AG09309 (cell line): ENCODE results near the gene SPON1.

Experiments used
- DNase-seq: peaks from one replicate; pipeline ENCODE4 v3.0.0-alpha.2; 2010; ENCODE audit warnings: low read depth
- H3K4me3 ChIP-seq: 2 replicates; pipeline ENCODE4 v1.5.1; 2011; ENCODE audit warnings: mild to moderate bottlenecking, low read depth, low read length, moderate library complexity; ENCODE audit not compliant: control insufficient read depth
- CTCF ChIP-seq: IDR thresholded peaks from 2 replicates; pipeline ENCODE4 v1.5.1; 2011; ENCODE audit warnings: mild to moderate bottlenecking, low read depth, low read length, inconsistent platforms; ENCODE audit not compliant: insufficient read depth, control insufficient read depth; ENCODE audit errors: missing control alignments

The SPON1 gene

GRCh38 chr11:14258221-14258935, 295.9 kb downstream of the SPON1 start:
- TF ChIP-seq CTCF = no peak
- no peak for DNase-seq
- H3K4me3 ChIP-seq = no peak overlapping the region

DNA sequence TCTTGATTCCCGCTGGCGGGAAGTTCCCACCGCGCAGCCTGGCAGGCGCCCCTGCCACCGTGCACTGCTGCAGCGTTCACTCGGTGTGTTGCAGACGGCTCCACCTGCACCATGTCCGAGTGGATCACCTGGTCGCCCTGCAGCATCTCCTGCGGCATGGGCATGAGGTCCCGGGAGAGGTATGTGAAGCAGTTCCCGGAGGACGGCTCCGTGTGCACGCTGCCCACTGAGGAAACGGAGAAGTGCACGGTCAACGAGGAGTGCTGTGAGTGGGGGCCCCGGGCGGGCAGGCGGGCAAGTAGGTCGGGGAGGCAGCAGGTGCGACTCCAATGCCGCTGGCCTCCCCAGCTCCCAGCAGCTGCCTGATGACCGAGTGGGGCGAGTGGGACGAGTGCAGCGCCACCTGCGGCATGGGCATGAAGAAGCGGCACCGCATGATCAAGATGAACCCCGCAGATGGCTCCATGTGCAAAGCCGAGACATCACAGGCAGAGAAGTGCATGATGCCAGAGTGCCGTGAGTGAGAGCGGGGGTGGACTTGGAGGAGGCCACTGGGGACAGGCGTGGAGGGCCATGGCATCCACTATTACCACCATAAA, 296.8 kb downstream of the SPON1 start:
- DNase-seq = no peak
- H3K4me3 ChIP-seq = no peak overlapping the region
- no peak for TF ChIP-seq CTCF

DNA sequence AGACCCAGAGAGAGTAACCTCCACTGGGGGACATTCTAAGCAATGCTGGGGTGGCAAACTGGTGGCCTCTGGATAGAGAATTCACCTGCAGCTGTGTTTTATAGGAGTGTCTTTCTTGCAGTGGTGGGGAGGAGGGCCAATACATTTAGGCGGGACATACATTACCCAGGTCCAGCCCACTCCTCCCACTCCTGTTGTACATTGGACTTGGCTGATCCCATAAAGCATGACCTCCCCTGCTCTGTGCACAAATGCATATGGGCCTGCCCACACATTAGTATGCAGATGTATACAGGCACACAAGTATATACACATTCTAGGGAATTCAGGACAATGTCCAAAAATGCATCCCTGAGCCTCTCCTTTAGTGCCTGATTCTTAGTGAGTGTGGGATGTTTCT, 297.4 kb downstream of the SPON1 start:
- DNase-seq = no peak
- no peak overlapping the region for H3K4me3 ChIP-seq
- no peak for TF ChIP-seq CTCF

DNA sequence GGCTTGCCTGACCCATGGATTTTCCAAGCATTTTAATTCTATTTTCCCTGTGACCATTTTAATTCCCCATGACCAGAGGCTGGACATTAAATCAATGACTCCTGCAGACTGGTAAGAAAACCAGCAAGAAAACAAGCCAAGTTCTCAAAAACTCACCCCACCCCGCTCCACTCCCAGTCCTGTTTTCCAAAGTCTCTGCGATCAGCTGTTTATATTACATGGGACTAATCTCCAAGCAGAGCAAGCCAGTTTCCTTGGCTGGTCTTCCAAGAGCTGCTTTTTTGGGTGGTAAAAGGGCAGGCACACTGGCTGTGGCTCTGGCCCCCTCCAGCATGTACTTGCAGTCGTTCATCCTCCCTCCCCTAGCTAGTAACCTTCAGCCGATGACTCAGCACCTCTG, 298.5 kb downstream of the SPON1 start:
- no peak overlapping the region for H3K4me3 ChIP-seq
- no peak for TF ChIP-seq CTCF
- DNase-seq = no peak

GRCh38 chr11:14262271-14262846, 299.8 kb downstream of the SPON1 start:
- no peak overlapping the region for H3K4me3 ChIP-seq
- no peak for DNase-seq
- TF ChIP-seq CTCF = no peak

DNA sequence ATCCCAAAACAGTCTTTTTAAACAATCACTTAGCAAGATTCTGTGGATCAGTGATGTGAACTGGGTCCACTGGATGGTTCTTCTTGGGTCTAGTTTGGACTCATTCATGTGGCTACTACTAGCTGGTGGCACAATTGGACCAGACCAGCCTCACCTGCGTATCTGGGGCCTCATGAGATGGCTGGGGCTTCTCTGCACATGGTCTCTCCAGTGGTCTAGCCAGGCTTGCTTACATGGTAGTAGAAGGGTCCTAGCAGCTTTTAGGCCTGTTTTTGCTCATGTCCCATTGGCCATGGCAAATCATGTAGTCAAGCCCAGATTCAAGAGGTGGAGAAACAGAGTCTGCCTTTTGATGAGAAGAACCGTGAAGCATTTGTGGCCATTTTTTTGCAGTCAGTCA, 302.4 kb downstream of the SPON1 start:
- no peak overlapping the region for H3K4me3 ChIP-seq
- no peak for TF ChIP-seq CTCF
- no peak for DNase-seq
